A549 (cell line): ENCODE results near the gene CNOT3.

Experiments
- CHD4 ChIP-seq: fragments of 200-600 bp; sonication (generic); IDR thresholded peaks from 2 replicates; pipeline ENCODE4 v1.6.1; 2016; ENCODE audit warnings: antibody characterized with exemption, mild to moderate bottlenecking, borderline replicate concordance
- EHF ChIP-seq: fragments of 250-450 bp; sonication (Bioruptor Pico); IDR thresholded peaks from 2 replicates; pipeline ENCODE4 v1.5.0; 2020; ENCODE audit warnings: mild to moderate bottlenecking
- ELK1 ChIP-seq: fragments of 150-350 bp; IDR thresholded peaks from 2 replicates; pipeline ENCODE4 v1.6.1; 2014; ENCODE audit warnings: low read depth, mild to moderate bottlenecking, low read length
- RAD21 ChIP-seq, 2 experiments: fragments of >200 bp in 1 of 2; sonication (Bioruptor Twin) in 1 of 2; formaldehyde crosslinking in 1 of 2; IDR thresholded peaks in 1 of 2; conservative IDR thresholded peaks in 1 of 2; 2 replicates in 1 of 2; 3 replicates in 1 of 2; pipeline ENCODE4 v1.6.1; 2012 to 2018; ENCODE audit warnings: inconsistent platforms in 1 of 2
- RCOR1 ChIP-seq: fragments of 150-350 bp; IDR thresholded peaks from 2 replicates; pipeline ENCODE4 v1.6.1; 2014; ENCODE audit warnings: antibody characterized with exemption, low read length, low read depth
- RFX5 ChIP-seq: fragments of 450-650 bp; IDR thresholded peaks from 2 replicates; pipeline ENCODE4 v1.7.1; 2014; ENCODE audit warnings: antibody characterized with exemption, mild to moderate bottlenecking, moderate library complexity
- RNF2 ChIP-seq: fragments of 200-600 bp; sonication (generic); IDR thresholded peaks from 2 replicates; pipeline ENCODE4 v1.6.1; 2016; ENCODE audit warnings: low read depth, mild to moderate bottlenecking, antibody characterized with exemption, moderate library complexity, borderline replicate concordance
- SMC3 ChIP-seq: fragments of >200 bp; sonication (Bioruptor Twin); formaldehyde crosslinking; IDR thresholded peaks from 3 replicates; pipeline ENCODE4 v1.6.1; 2018; ENCODE audit warnings: inconsistent platforms
- ZNF302 ChIP-seq: fragments of 250-450 bp; sonication (Bioruptor Pico); IDR thresholded peaks from 2 replicates; pipeline ENCODE4 v1.9.0; 2021; ENCODE audit warnings: inconsistent platforms, mild to moderate bottlenecking, moderate library complexity
- TF ChIP-seq, protein P1 (sequence below): fragments of >200 bp; sonication (Bioruptor Twin); formaldehyde crosslinking; IDR thresholded peaks from 3 replicates; pipeline ENCODE4 v1.5.1; 2016
- TF ChIP-seq, protein P2 (sequence below): fragments of 450-650 bp; IDR thresholded peaks from 2 replicates; pipeline ENCODE4 v1.6.1; 2014; ENCODE audit warnings: antibody characterized with exemption

DNA sequence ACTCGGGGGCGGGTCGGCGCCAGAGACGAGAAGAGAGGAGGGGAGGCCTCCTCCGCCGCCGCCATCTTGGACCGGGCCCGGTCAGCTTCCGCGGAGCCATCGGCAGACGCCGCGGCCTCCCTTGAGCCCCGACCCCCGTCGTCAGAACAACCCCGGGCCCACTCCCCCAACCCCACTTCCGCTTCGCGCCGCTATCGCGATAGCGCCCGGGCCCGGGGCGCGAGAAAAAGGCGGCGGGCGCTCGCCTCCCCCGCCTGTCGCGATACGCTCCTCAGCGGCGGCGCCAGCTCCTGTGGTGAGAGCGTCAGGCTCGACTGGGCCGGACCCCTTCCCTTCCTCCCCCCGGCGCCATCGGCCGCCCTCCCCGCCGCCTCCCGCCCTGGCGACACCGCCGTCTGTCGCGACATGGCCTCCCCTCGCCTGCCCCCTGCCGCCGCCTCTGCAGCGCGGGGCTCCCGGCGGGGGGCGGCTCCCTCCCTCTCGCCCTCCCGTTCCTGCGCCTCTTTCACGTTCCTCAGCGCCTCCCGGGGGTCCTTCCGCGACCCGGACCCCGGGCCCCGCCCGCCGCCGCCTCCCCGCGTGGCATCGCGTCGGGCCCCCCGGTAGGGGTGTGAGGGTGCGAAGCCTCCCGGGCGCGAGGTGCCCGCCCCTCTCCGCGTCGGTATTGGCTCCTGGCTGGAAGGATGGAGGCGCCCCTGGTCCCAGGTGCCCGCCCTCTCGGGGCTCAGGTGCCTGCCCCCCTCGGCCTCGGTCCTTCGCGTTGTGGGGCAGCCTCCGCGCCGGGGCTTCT lies at the start of gene CNOT3:
- TF ChIP-seq, protein P1, sequence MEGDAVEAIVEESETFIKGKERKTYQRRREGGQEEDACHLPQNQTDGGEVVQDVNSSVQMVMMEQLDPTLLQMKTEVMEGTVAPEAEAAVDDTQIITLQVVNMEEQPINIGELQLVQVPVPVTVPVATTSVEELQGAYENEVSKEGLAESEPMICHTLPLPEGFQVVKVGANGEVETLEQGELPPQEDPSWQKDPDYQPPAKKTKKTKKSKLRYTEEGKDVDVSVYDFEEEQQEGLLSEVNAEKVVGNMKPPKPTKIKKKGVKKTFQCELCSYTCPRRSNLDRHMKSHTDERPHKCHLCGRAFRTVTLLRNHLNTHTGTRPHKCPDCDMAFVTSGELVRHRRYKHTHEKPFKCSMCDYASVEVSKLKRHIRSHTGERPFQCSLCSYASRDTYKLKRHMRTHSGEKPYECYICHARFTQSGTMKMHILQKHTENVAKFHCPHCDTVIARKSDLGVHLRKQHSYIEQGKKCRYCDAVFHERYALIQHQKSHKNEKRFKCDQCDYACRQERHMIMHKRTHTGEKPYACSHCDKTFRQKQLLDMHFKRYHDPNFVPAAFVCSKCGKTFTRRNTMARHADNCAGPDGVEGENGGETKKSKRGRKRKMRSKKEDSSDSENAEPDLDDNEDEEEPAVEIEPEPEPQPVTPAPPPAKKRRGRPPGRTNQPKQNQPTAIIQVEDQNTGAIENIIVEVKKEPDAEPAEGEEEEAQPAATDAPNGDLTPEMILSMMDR = no peak
- TF ChIP-seq SMC3 = no peak
- TF ChIP-seq EHF (CRISPR knock-in tag) = no peak
- TF ChIP-seq, protein P2, sequence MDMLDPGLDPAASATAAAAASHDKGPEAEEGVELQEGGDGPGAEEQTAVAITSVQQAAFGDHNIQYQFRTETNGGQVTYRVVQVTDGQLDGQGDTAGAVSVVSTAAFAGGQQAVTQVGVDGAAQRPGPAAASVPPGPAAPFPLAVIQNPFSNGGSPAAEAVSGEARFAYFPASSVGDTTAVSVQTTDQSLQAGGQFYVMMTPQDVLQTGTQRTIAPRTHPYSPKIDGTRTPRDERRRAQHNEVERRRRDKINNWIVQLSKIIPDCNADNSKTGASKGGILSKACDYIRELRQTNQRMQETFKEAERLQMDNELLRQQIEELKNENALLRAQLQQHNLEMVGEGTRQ = no peak
- TF ChIP-seq RAD21 (conservative IDR thresholded peaks at IDR 0.05 in 1 of 2, IDR thresholded peaks at IDR 0.05 in 1 of 2) = no peak
- TF ChIP-seq RCOR1 = no peak
- TF ChIP-seq RNF2 = no peak
- no peak for TF ChIP-seq RFX5
- no peak for TF ChIP-seq ELK1
- TF ChIP-seq CHD4 = no peak
- TF ChIP-seq ZNF302 = no peak
